Measurements from ENCODE around the gene DNMBP.
"Not testable (repeated sequence)": the region's sequence is repeated elsewhere in the genome, so short reads cannot be mapped to it uniquely, and the experiment has no call there.

DNMBP gene

GRCh38 chr10:99908512-99908911, 101.2 kb downstream of the DNMBP start:
- H3K4me3 ChIP-seq (ENCODE audit: low read depth, low read length): no peak overlapping the region
- TF ChIP-seq, protein P1, sequence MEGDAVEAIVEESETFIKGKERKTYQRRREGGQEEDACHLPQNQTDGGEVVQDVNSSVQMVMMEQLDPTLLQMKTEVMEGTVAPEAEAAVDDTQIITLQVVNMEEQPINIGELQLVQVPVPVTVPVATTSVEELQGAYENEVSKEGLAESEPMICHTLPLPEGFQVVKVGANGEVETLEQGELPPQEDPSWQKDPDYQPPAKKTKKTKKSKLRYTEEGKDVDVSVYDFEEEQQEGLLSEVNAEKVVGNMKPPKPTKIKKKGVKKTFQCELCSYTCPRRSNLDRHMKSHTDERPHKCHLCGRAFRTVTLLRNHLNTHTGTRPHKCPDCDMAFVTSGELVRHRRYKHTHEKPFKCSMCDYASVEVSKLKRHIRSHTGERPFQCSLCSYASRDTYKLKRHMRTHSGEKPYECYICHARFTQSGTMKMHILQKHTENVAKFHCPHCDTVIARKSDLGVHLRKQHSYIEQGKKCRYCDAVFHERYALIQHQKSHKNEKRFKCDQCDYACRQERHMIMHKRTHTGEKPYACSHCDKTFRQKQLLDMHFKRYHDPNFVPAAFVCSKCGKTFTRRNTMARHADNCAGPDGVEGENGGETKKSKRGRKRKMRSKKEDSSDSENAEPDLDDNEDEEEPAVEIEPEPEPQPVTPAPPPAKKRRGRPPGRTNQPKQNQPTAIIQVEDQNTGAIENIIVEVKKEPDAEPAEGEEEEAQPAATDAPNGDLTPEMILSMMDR (IDR thresholded peaks at IDR 0.05; ENCODE audit: borderline replicate concordance, insufficient read depth, low read depth, low read length): no peak

DNA sequence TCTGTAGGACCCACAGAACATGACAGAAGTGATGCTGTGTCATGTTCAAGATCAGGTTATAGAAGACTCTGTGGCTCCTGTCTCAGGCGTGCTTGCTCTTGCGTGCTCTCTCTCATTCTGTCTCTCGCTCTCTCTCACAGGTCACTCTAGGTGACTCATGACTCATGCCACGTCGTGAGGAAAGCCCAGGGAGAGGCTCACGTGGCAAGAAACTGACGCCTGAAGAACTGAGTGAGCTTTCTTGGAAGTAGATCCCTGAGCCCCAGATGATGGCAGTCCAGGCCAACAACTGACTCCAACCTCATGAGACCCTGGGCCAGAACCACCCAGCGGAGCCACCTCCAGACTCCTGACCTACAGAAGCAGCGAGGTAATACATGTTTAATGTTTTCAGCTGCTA, 103.3 kb downstream of the DNMBP start:
- no peak overlapping the region for H3K4me3 ChIP-seq (ENCODE audit: low read depth, low read length)
- TF ChIP-seq, protein P1 (IDR thresholded peaks at IDR 0.05; ENCODE audit: borderline replicate concordance, insufficient read depth, low read depth, low read length): no peak

- no peak overlapping the region for H3K4me3 ChIP-seq (ENCODE audit: low read depth, low read length)
- TF ChIP-seq, protein P1 (IDR thresholded peaks at IDR 0.05; ENCODE audit: borderline replicate concordance, insufficient read depth, low read depth, low read length): no peak
Observed at GRCh38 chr10:99905971-99906370, 103.8 kb downstream of the DNMBP start.

DNA sequence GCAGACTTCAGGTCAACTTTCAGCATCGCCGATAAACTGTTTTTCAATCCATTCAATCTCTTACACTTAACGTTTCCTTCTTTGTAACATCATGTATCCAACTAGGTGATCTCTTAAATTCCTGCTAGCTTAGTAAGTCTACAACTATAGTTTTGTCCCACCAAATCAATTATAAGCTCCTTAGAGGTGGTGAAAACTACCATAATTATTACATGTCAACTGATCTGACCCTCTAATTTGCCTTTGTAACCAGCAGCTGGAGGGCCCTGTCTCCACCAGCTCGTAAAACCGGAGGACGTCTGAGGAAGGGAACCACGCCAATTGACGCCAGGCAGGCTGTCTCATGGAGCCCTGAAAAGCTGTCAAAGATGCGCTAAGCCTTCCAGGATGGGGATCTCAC, 113.9 kb downstream of the DNMBP start:
- TF ChIP-seq, protein P1 (IDR thresholded peaks at IDR 0.05; ENCODE audit: borderline replicate concordance, insufficient read depth, low read depth, low read length): no peak
- H3K4me3 ChIP-seq (ENCODE audit: low read depth, low read length): no peak overlapping the region

DNA sequence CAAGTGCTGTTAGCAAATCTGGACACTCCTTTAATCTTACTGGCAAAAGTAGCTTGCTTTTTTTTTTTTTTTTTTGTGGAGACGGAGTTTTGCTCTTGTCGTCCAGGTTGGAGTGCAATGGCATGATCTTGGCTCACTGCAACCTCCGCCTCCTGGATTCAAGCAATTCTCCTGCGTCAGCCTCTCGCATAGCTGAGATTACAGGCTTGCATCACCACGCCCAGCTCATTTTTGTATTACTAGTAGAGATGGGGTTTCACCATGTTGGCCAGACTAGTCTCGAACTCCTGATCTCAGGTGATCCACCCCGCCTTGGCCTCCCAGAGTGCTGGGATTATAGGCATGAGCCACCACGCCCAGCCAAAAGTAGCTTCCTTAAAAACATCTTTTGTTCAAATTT, 114.7 kb downstream of the DNMBP start:
- not testable (repeated sequence) for H3K4me3 ChIP-seq (ENCODE audit: low read depth, low read length)

DNA sequence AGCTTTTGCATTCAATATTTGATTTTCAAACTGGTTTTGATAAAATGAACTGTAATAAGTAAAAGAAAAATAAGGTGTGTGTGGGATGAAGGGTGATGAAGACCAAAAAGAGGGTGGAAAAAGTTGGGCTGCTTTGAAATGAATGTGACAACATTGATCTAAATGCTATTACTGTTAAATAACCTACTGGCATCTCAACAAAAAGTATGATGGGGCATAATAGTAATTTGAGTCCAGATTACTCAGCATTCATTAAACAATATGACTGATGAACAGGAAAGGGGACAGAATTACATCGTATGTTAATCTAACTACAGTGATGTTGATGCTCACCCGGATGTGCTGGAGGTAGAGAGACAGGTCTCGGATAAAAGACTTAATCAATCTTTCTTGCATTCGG, 115.1 kb downstream of the DNMBP start:
- no peak overlapping the region for H3K4me3 ChIP-seq (ENCODE audit: low read depth, low read length)
- TF ChIP-seq, protein P1 (IDR thresholded peaks at IDR 0.05; ENCODE audit: borderline replicate concordance, insufficient read depth, low read depth, low read length): no peak

DNA sequence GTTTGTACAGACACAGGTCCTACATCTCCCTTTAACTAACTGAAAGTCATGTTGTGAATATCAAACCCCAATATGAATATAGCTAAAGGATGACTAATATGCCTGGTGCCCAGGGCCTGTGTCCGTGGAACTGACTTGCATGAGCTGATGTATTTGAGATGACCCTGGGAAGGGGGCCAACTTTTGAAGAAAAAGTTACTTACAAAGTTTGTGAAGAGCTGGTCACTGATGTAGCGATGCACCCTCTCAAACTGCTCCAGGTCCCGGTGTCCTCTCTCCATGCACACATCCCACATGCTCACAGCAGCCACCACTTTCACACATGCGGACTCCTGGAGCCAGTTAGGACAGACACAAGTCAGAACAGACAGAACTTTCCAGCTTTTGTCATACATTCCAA, 121.1 kb downstream of the DNMBP start:
- TF ChIP-seq, protein P1 (IDR thresholded peaks at IDR 0.05; ENCODE audit: borderline replicate concordance, insufficient read depth, low read depth, low read length): no peak
- H3K4me3 ChIP-seq (ENCODE audit: low read depth, low read length): no peak overlapping the region

DNA sequence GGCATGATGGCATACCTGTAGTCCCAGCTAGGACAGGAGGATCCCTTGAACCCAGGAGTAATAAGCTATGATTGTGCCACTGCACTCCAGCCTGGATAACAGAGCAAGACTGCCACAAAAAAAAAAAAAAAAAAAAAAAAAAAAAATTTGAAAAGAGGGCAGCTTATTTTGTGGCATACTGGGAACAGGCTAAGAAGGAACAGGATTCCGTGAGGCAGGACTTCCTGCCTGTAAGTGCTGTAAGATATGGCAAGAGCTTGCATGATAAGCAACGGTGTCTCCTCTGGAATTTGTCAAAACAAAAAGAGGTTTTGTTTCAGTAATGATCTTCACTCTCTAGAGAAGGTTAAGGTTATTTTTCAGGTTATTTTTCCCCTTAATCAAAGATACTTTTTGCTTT, 126.2 kb downstream of the DNMBP start:
- no peak overlapping the region for H3K4me3 ChIP-seq (ENCODE audit: low read depth, low read length)
- TF ChIP-seq, protein P1 (IDR thresholded peaks at IDR 0.05; ENCODE audit: borderline replicate concordance, insufficient read depth, low read depth, low read length): no peak
